ENCODE results near the gene HHAT. TPM values are rescaled to one million over a fixed set of nuclear protein-coding genes. Genes with fewer than 3 reads are reported as not detected.

HHAT gene
- total and polyA plus RNA-seq, 9 of the 15 experiments (the other 6 are each of a cell fraction or from before 2014, with no cell fraction given), result 0.07 to 0.16 (median 0.13) TPM; not detected in 1

DNA sequence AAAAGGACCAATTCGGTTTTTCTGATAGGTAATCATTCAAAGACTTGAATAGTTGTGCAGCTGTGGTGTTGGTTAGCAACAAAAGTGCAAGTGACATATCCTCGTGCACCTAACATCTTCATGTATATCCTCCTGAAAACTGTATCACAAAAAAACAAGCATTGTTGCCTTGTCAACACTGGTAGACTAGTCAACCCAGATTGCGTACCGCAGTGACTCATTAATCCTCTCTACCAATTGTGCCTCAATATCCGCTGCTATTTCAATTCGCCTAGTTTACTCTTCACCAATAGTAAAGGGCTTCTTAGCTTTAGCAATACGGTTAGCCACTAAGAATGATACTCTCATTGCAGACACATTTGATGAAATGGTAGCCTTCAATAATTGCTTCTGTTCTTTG, 3.5 kb downstream of the HHAT start (continued):
- TF ChIP-seq, protein P1, sequence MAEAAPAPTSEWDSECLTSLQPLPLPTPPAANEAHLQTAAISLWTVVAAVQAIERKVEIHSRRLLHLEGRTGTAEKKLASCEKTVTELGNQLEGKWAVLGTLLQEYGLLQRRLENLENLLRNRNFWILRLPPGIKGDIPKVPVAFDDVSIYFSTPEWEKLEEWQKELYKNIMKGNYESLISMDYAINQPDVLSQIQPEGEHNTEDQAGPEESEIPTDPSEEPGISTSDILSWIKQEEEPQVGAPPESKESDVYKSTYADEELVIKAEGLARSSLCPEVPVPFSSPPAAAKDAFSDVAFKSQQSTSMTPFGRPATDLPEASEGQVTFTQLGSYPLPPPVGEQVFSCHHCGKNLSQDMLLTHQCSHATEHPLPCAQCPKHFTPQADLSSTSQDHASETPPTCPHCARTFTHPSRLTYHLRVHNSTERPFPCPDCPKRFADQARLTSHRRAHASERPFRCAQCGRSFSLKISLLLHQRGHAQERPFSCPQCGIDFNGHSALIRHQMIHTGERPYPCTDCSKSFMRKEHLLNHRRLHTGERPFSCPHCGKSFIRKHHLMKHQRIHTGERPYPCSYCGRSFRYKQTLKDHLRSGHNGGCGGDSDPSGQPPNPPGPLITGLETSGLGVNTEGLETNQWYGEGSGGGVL (CRISPR knock-in tag; IDR thresholded peaks at IDR 0.05), result no peak
- TF ChIP-seq RBM15 (IDR thresholded peaks at IDR 0.05; ENCODE audit: insufficient read depth, low read length), result no peak
- no peak for TF ChIP-seq STAT5A (IDR thresholded peaks at IDR 0.05; ENCODE audit: borderline replicate concordance, low read length)
- TF ChIP-seq FOXA3 (CRISPR knock-in tag; conservative IDR thresholded peaks at IDR 0.05 in 1 of 2, IDR thresholded peaks at IDR 0.05 in 1 of 2), result no peak
- TF ChIP-seq SNRNP70 (optimal IDR thresholded peaks at IDR 0.05; ENCODE audit: low read depth, low read length), result no peak
- TF ChIP-seq, protein P2, sequence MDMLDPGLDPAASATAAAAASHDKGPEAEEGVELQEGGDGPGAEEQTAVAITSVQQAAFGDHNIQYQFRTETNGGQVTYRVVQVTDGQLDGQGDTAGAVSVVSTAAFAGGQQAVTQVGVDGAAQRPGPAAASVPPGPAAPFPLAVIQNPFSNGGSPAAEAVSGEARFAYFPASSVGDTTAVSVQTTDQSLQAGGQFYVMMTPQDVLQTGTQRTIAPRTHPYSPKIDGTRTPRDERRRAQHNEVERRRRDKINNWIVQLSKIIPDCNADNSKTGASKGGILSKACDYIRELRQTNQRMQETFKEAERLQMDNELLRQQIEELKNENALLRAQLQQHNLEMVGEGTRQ (CRISPR knock-in tag; IDR thresholded peaks at IDR 0.05), result no peak
- no peak for TF ChIP-seq CCNT2 (IDR thresholded peaks at IDR 0.05; ENCODE audit: borderline replicate concordance, extremely low read depth, insufficient read length, low read depth, low read length)
- TF ChIP-seq, protein P3, sequence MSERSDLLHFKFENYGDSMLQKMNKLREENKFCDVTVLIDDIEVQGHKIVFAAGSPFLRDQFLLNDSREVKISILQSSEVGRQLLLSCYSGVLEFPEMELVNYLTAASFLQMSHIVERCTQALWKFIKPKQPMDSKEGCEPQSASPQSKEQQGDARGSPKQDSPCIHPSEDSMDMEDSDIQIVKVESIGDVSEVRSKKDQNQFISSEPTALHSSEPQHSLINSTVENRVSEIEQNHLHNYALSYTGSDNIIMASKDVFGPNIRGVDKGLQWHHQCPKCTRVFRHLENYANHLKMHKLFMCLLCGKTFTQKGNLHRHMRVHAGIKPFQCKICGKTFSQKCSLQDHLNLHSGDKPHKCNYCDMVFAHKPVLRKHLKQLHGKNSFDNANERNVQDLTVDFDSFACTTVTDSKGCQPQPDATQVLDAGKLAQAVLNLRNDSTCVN (CRISPR knock-in tag; IDR thresholded peaks at IDR 0.05), result no peak
- TF ChIP-seq PYGO2 (tag; IDR thresholded peaks at IDR 0.05), result no peak
- TF ChIP-seq POLR2B (IDR thresholded peaks at IDR 0.05; ENCODE audit: low read depth, partially characterized antibody), result no peak
- TF ChIP-seq, protein P4, sequence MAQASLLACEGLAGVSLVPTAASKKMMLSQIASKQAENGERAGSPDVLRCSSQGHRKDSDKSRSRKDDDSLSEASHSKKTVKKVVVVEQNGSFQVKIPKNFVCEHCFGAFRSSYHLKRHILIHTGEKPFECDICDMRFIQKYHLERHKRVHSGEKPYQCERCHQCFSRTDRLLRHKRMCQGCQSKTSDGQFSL (CRISPR knock-in tag; IDR thresholded peaks at IDR 0.05), result no peak
- TF ChIP-seq, protein P4 (tag; IDR thresholded peaks at IDR 0.05), result no peak
- TF ChIP-seq, protein P5, sequence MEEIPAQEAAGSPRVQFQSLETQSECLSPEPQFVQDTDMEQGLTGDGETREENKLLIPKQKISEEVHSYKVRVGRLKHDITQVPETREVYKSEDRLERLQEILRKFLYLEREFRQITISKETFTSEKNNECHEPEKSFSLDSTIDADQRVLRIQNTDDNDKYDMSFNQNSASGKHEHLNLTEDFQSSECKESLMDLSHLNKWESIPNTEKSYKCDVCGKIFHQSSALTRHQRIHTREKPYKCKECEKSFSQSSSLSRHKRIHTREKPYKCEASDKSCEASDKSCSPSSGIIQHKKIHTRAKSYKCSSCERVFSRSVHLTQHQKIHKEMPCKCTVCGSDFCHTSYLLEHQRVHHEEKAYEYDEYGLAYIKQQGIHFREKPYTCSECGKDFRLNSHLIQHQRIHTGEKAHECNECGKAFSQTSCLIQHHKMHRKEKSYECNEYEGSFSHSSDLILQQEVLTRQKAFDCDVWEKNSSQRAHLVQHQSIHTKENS (CRISPR knock-in tag; IDR thresholded peaks at IDR 0.05), result no peak
